ENCODE measurements around the gene EIF2B4.
A peak's percentile ranks its signal among the peaks of the same experiment; 100 is the strongest.
"Not testable (repeated sequence)": the region's sequence is repeated elsewhere in the genome, so short reads cannot be mapped to it uniquely, and the experiment has no call there.

Gene EIF2B4

GRCh38 chr2:27370816-27371620, 880 bp upstream of the EIF2B4 start:
- Mint-ChIP-seq H3K27me3 (no peaks in the 10 kb centered on the region), H3K4me3 (peak overlapping the region; percentile 88), H3K36me3 (peaks cover 31% of the 10 kb centered on the region), H3K27ac (peak overlapping the region; percentile 85), H3K4me1 (peaks cover 28% of the 10 kb centered on the region), H3K9me3 (no peaks in the 10 kb centered on the region)
- ATAC-seq (ENCODE audit: low read depth) (peak; percentile 25), DNase-seq (ENCODE audit: low spot score in 2 of 2) (peak; percentile 39 to 42)

- DNase-seq (ENCODE audit: low spot score in 2 of 2): no peak
- Mint-ChIP-seq H3K4me3 (peak overlapping the region; percentile 88), H3K27ac (peak overlapping the region; percentile 83), H3K27me3 (no peaks in the 10 kb centered on the region), H3K9me3 (no peaks in the 10 kb centered on the region), H3K36me3 (peaks cover 26% of the 10 kb centered on the region), H3K4me1 (peaks cover 26% of the 10 kb centered on the region)
- no peak for ATAC-seq (ENCODE audit: low read depth)
Measured at GRCh38 chr2:27369471-27370025, 590 bp downstream of the EIF2B4 start.

- Mint-ChIP-seq H3K27me3 (no peaks in the 10 kb centered on the region), H3K36me3 (peaks cover 19% of the 10 kb centered on the region), H3K4me3 (no peak overlapping the region), H3K9me3 (no peaks in the 10 kb centered on the region), H3K27ac (no peak overlapping the region), H3K4me1 (peaks cover 3% of the 10 kb centered on the region)
- no peak for DNase-seq (ENCODE audit: low spot score in 2 of 2)
- ATAC-seq (ENCODE audit: low read depth): no peak
Measured at GRCh38 chr2:27363933-27364332, 6.2 kb downstream of the EIF2B4 start.

- no peak for ATAC-seq (ENCODE audit: low read depth)
- Mint-ChIP-seq H3K4me1 (peaks cover 7% of the 10 kb centered on the region), H3K27ac (no peak overlapping the region), H3K9me3 (no peaks in the 10 kb centered on the region), H3K36me3 (peaks cover 18% of the 10 kb centered on the region), H3K27me3 (no peaks in the 10 kb centered on the region), H3K4me3 (no peak overlapping the region)
- DNase-seq (ENCODE audit: low spot score in 2 of 2): no peak
Measured at GRCh38 chr2:27362678-27363420, 7.3 kb downstream of the EIF2B4 start.

GRCh38 chr2:27356382-27357181, 13.6 kb downstream of the EIF2B4 start, which contains the start of gene GTF3C2:
TSS of gene GTF3C2 (minus strand) at chr2:27356764. CDS start at chr2:27343554, 13,210 bp downstream.
- Mint-ChIP-seq H3K27me3 (no peaks in the 10 kb centered on the region), H3K9me3 (no peaks in the 10 kb centered on the region), H3K27ac (peak within 1 kb of the TSS; percentile 97), H3K4me1 (peaks cover 27% of the 10 kb centered on the region), H3K4me3 (peak within 1 kb of the TSS; percentile 97), H3K36me3 (no peaks in the 10 kb centered on the region)
- ATAC-seq (ENCODE audit: low read depth): peak; percentile 83
- DNase-seq (ENCODE audit: low spot score in 2 of 2): peak; percentile 88

- peaks cover 27% of the 10 kb centered on the region for H3K4me1 Mint-ChIP-seq
- peak overlapping the region; percentile 97 for H3K27ac Mint-ChIP-seq
- H3K27me3 Mint-ChIP-seq: no peaks in the 10 kb centered on the region
- H3K36me3 Mint-ChIP-seq: no peaks in the 10 kb centered on the region
- no peaks in the 10 kb centered on the region for H3K9me3 Mint-ChIP-seq
- ATAC-seq (ENCODE audit: low read depth) (peak; percentile 21), DNase-seq (ENCODE audit: low spot score in 2 of 2) (no peak)
- peak overlapping the region; percentile 97 for H3K4me3 Mint-ChIP-seq
Measured at GRCh38 chr2:27356056-27356381, 14.1 kb downstream of the EIF2B4 start.

- Mint-ChIP-seq H3K27ac (no peak overlapping the region), H3K4me1 (peaks cover 32% of the 10 kb centered on the region), H3K36me3 (peaks cover 4% of the 10 kb centered on the region), H3K4me3 (no peak overlapping the region), H3K9me3 (no peaks in the 10 kb centered on the region), H3K27me3 (no peaks in the 10 kb centered on the region)
- DNase-seq (ENCODE audit: low spot score in 2 of 2) (no peak), ATAC-seq (ENCODE audit: low read depth) (no peak)
Measured at GRCh38 chr2:27354597-27354927, 15.6 kb downstream of the EIF2B4 start.

GRCh38 chr2:27353762-27354596, 16.2 kb downstream of the EIF2B4 start:
- no peak for ATAC-seq (ENCODE audit: low read depth)

GRCh38 chr2:27353386-27353761, 16.8 kb downstream of the EIF2B4 start:
- H3K27me3 Mint-ChIP-seq; H3K36me3 Mint-ChIP-seq; ATAC-seq (ENCODE audit: low read depth); DNase-seq (ENCODE audit: low spot score in 2 of 2); H3K4me3 Mint-ChIP-seq; H3K9me3 Mint-ChIP-seq: not testable (repeated sequence)
- H3K27ac Mint-ChIP-seq: peak overlapping the region; percentile 24
- H3K4me1 Mint-ChIP-seq: peaks cover 30% of the 10 kb centered on the region

More at GRCh38 chr2:27353762-27354596, 16.2 kb downstream of the EIF2B4 start:
- peak overlapping the region; percentile 15 for H3K4me3 Mint-ChIP-seq
- peaks cover 32% of the 10 kb centered on the region for H3K4me1 Mint-ChIP-seq
- H3K27me3 Mint-ChIP-seq: no peaks in the 10 kb centered on the region
- H3K9me3 Mint-ChIP-seq: no peaks in the 10 kb centered on the region
- H3K36me3 Mint-ChIP-seq: peaks cover 5% of the 10 kb centered on the region
- DNase-seq (ENCODE audit: low spot score in 2 of 2): no peak
- H3K27ac Mint-ChIP-seq: peak overlapping the region; percentile 24

- ATAC-seq (ENCODE audit: low read depth): no peak
- Mint-ChIP-seq H3K27ac (peak overlapping the region; percentile 16), H3K27me3 (no peaks in the 10 kb centered on the region), H3K4me3 (no peak overlapping the region), H3K9me3 (no peaks in the 10 kb centered on the region), H3K36me3 (peaks cover 12% of the 10 kb centered on the region), H3K4me1 (peaks cover 28% of the 10 kb centered on the region)
- no peak for DNase-seq (ENCODE audit: low spot score in 2 of 2)
Measured at GRCh38 chr2:27351802-27352598, 18.1 kb downstream of the EIF2B4 start.

- Mint-ChIP-seq H3K27ac (no peak overlapping the region), H3K4me1 (peaks cover 28% of the 10 kb centered on the region), H3K9me3 (no peaks in the 10 kb centered on the region), H3K36me3 (peaks cover 12% of the 10 kb centered on the region), H3K27me3 (no peaks in the 10 kb centered on the region), H3K4me3 (no peak overlapping the region)
- DNase-seq (ENCODE audit: low spot score in 2 of 2) (no peak), ATAC-seq (ENCODE audit: low read depth) (no peak)
Measured at GRCh38 chr2:27350106-27350693, 19.9 kb downstream of the EIF2B4 start.

- H3K9me3 Mint-ChIP-seq: no peaks in the 10 kb centered on the region
- H3K4me1 Mint-ChIP-seq: peaks cover 24% of the 10 kb centered on the region
Measured at GRCh38 chr2:27347641-27348040, 22.5 kb downstream of the EIF2B4 start.

More at GRCh38 chr2:27347641-27348040, 22.5 kb downstream of the EIF2B4 start:
- peaks cover 12% of the 10 kb centered on the region for H3K36me3 Mint-ChIP-seq
- H3K4me3 Mint-ChIP-seq: no peak overlapping the region
- H3K27me3 Mint-ChIP-seq: no peaks in the 10 kb centered on the region
- H3K27ac Mint-ChIP-seq: no peak overlapping the region
- no peak for DNase-seq (ENCODE audit: low spot score in 2 of 2)
- no peak for ATAC-seq (ENCODE audit: low read depth)
